ENCODE data around the gene AP1M2.

The AP1M2 gene

GRCh38 chr19:10603873-10604459, 16.9 kb upstream of the AP1M2 start:
- peak overlapping the region; percentile 56 for H3K9ac ChIP-seq (ENCODE audit: insufficient read length)
- peak; percentile 65 for DNase-seq (ENCODE audit: low read depth, low spot score)
- no peaks in the 10 kb centered on the region for H3K9me3 ChIP-seq (ENCODE audit: low read depth, low read length)
- H3K4me3 ChIP-seq = peak overlapping the region; percentile 99
- no peaks in the 10 kb centered on the region for H3K36me3 ChIP-seq (ENCODE audit: insufficient read depth, low read length)
- no peak for TF ChIP-seq FOXP2 (optimal IDR thresholded peaks at IDR 0.05; ENCODE audit: control extremely low read depth, extremely low read length, insufficient read depth)
- no peak for TF ChIP-seq POLR2AphosphoS5 (IDR thresholded peaks at IDR 0.05; ENCODE audit: borderline replicate concordance, low read depth, low read length)
- TF ChIP-seq EZH2 (IDR thresholded peaks at IDR 0.05) = no peak
- H3K27ac ChIP-seq = peak overlapping the region; percentile 90

GRCh38 chr19:10603084-10603872, 16.2 kb upstream of the AP1M2 start:
- TF ChIP-seq POLR2AphosphoS5 (IDR thresholded peaks at IDR 0.05; ENCODE audit: borderline replicate concordance, low read depth, low read length) (peak; percentile 55), EZH2 (IDR thresholded peaks at IDR 0.05) (no peak)
- H3K27ac ChIP-seq = peak overlapping the region; percentile 90
- DNase-seq (ENCODE audit: low read depth, low spot score) = peak; percentile 80

GRCh38 chr19:10602330-10603083, 15.4 kb upstream of the AP1M2 start:
- H3K9me3 ChIP-seq (ENCODE audit: low read depth, low read length) = no peaks in the 10 kb centered on the region
- peak overlapping the region; percentile 99 for H3K4me3 ChIP-seq
- no peak for TF ChIP-seq FOXP2 (optimal IDR thresholded peaks at IDR 0.05; ENCODE audit: control extremely low read depth, extremely low read length, insufficient read depth)
- peak; percentile 58; the same call in 1 of the 2 replicates for TF ChIP-seq POLR2AphosphoS5 (IDR thresholded peaks at IDR 0.05; ENCODE audit: borderline replicate concordance, low read depth, low read length)
- TF ChIP-seq EZH2 (IDR thresholded peaks at IDR 0.05) = no peak
- peak overlapping the region; percentile 90 for H3K27ac ChIP-seq
- no peak for DNase-seq (ENCODE audit: low read depth, low spot score)
- no peaks in the 10 kb centered on the region for H3K36me3 ChIP-seq (ENCODE audit: insufficient read depth, low read length)
- peak overlapping the region; percentile 87 for H3K9ac ChIP-seq (ENCODE audit: insufficient read length)

More at GRCh38 chr19:10603084-10603872, 16.2 kb upstream of the AP1M2 start:
- Histone ChIP-seq H3K4me3 (peak overlapping the region; percentile 99), H3K9ac (ENCODE audit: insufficient read length) (peak overlapping the region; percentile 87), H3K9me3 (ENCODE audit: low read depth, low read length) (no peaks in the 10 kb centered on the region), H3K36me3 (ENCODE audit: insufficient read depth, low read length) (no peaks in the 10 kb centered on the region)

GRCh38 chr19:10601999-10602329, 14.9 kb upstream of the AP1M2 start:
- Histone ChIP-seq H3K9me3 (ENCODE audit: low read depth, low read length) (no peaks in the 10 kb centered on the region), H3K36me3 (ENCODE audit: insufficient read depth, low read length) (no peaks in the 10 kb centered on the region), H3K9ac (ENCODE audit: insufficient read length) (no peak overlapping the region), H3K27ac (no peak overlapping the region; the same call in 1 of the 2 replicates), H3K4me3 (peak overlapping the region; percentile 49; the same call in 1 of the 2 replicates)
- TF ChIP-seq FOXP2 (optimal IDR thresholded peaks at IDR 0.05; ENCODE audit: control extremely low read depth, extremely low read length, insufficient read depth) (no peak), EZH2 (IDR thresholded peaks at IDR 0.05) (no peak)
- DNase-seq (ENCODE audit: low read depth, low spot score) = no peak

- TF ChIP-seq EZH2 (IDR thresholded peaks at IDR 0.05) (no peak), FOXP2 (optimal IDR thresholded peaks at IDR 0.05; ENCODE audit: control extremely low read depth, extremely low read length, insufficient read depth) (no peak), POLR2AphosphoS5 (IDR thresholded peaks at IDR 0.05; ENCODE audit: borderline replicate concordance, low read depth, low read length) (no peak)
- no peak for DNase-seq (ENCODE audit: low read depth, low spot score)
- no peak overlapping the region for H3K4me3 ChIP-seq
- H3K9ac ChIP-seq (ENCODE audit: insufficient read length) = no peak overlapping the region
- no peaks in the 10 kb centered on the region for H3K36me3 ChIP-seq (ENCODE audit: insufficient read depth, low read length)
- H3K9me3 ChIP-seq (ENCODE audit: low read depth, low read length) = no peaks in the 10 kb centered on the region
- H3K27ac ChIP-seq = no peak overlapping the region
These were observed 13.0 kb upstream of the AP1M2 start for GRCh38 chr19:10600149-10600548.

GRCh38 chr19:10593820-10594637, 6.9 kb upstream of the AP1M2 start:
- Histone ChIP-seq H3K9ac (ENCODE audit: insufficient read length) (peak overlapping the region; percentile 12), H3K36me3 (ENCODE audit: insufficient read depth, low read length) (no peaks in the 10 kb centered on the region), H3K9me3 (ENCODE audit: low read depth, low read length) (no peaks in the 10 kb centered on the region), H3K27ac (no peak overlapping the region), H3K4me3 (no peak overlapping the region)
- TF ChIP-seq POLR2AphosphoS5 (IDR thresholded peaks at IDR 0.05; ENCODE audit: borderline replicate concordance, low read depth, low read length) = no peak
- TF ChIP-seq EZH2 (IDR thresholded peaks at IDR 0.05) = no peak
- no peak for TF ChIP-seq FOXP2 (optimal IDR thresholded peaks at IDR 0.05; ENCODE audit: control extremely low read depth, extremely low read length, insufficient read depth)
- no peak for DNase-seq (ENCODE audit: low read depth, low spot score)

GRCh38 chr19:10593148-10593547, 6.0 kb upstream of the AP1M2 start:
- DNase-seq (ENCODE audit: low read depth, low spot score) = no peak
- Histone ChIP-seq H3K27ac (no peak overlapping the region), H3K9me3 (ENCODE audit: low read depth, low read length) (no peaks in the 10 kb centered on the region), H3K4me3 (no peak overlapping the region), H3K36me3 (ENCODE audit: insufficient read depth, low read length) (no peaks in the 10 kb centered on the region), H3K9ac (ENCODE audit: insufficient read length) (no peak overlapping the region)
- TF ChIP-seq POLR2AphosphoS5 (IDR thresholded peaks at IDR 0.05; ENCODE audit: borderline replicate concordance, low read depth, low read length) = no peak

GRCh38 chr19:10587839-10588150, 683 bp upstream of the AP1M2 start:
- no peak overlapping the region for H3K4me3 ChIP-seq
- DNase-seq (ENCODE audit: low read depth, low spot score) = no peak
- H3K9ac ChIP-seq (ENCODE audit: insufficient read length) = no peak overlapping the region
- no peaks in the 10 kb centered on the region for H3K9me3 ChIP-seq (ENCODE audit: low read depth, low read length)
- no peak overlapping the region for H3K27ac ChIP-seq
- TF ChIP-seq EZH2 (IDR thresholded peaks at IDR 0.05) (no peak), FOXP2 (optimal IDR thresholded peaks at IDR 0.05; ENCODE audit: control extremely low read depth, extremely low read length, insufficient read depth) (no peak), POLR2AphosphoS5 (IDR thresholded peaks at IDR 0.05; ENCODE audit: borderline replicate concordance, low read depth, low read length) (no peak)
- H3K36me3 ChIP-seq (ENCODE audit: insufficient read depth, low read length) = no peaks in the 10 kb centered on the region
